Fibroblast of mammary gland (primary cell): ENCODE results near the gene GABRA6.

ENCODE experiments used
- DNase-seq: peaks from one replicate; pipeline ENCODE4 v3.0.0-alpha.2; 2010; ENCODE audit warnings: low read depth
- H3K4me3 ChIP-seq: 2 replicates; pipeline ENCODE4 v1.5.1; 2011; ENCODE audit warnings: low read depth, mild to moderate bottlenecking, low read length, moderate library complexity; ENCODE audit not compliant: control insufficient read depth
- CTCF ChIP-seq: conservative IDR thresholded peaks from 2 replicates; pipeline ENCODE4 v1.5.1; 2011; ENCODE audit warnings: low read depth, low read length, inconsistent platforms; ENCODE audit not compliant: control insufficient read depth, insufficient read depth

The GABRA6 gene

GRCh38 chr5:161676103-161676502 is 9.4 kb upstream of the GABRA6 start:
- no peak overlapping the region for H3K4me3 ChIP-seq
- DNase-seq: peak; percentile 0
- no peak for TF ChIP-seq CTCF

GRCh38 chr5:161686149-161686548 is 628 bp downstream of the GABRA6 start:
- TF ChIP-seq CTCF: no peak
- no peak overlapping the region for H3K4me3 ChIP-seq
- no peak for DNase-seq

DNA sequence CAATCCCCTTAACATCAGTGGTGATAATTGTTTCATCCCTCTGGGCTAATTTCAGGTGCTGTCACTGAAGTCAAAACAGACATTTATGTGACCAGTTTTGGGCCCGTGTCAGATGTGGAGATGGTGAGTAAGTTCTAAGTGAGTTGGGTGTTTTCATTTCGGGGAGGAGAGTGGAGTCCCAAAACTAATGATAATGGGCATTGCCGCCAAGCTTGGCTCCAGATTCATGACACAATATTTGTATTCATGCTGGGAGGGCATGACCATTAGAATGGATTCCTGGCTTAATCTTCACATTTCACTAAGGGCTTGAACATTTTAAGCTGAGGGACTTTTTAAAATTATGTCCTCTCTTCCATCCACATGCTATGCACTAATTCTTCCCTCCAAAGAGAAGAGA is 1.4 kb downstream of the GABRA6 start:
- no peak overlapping the region for H3K4me3 ChIP-seq
- no peak for TF ChIP-seq CTCF
- DNase-seq: no peak

GRCh38 chr5:161687316-161687715 is 1.8 kb downstream of the GABRA6 start:
- no peak for DNase-seq
- no peak for TF ChIP-seq CTCF
- no peak overlapping the region for H3K4me3 ChIP-seq

DNA sequence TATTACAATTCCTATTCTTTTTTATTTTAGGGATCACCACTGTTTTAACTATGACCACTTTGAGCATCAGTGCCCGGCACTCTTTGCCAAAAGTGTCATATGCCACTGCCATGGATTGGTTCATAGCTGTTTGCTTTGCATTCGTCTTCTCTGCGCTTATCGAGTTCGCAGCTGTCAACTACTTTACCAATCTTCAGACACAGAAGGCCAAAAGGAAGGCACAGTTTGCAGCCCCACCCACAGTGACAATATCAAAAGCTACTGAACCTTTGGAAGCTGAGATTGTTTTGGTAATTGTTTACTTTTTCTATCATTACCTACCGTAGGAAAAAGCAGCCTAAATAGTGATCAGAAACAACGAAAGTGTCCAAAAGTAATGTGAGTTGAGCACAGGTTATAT is 6.4 kb downstream of the GABRA6 start:
- no peak for DNase-seq
- TF ChIP-seq CTCF: no peak
- H3K4me3 ChIP-seq: no peak overlapping the region

DNA sequence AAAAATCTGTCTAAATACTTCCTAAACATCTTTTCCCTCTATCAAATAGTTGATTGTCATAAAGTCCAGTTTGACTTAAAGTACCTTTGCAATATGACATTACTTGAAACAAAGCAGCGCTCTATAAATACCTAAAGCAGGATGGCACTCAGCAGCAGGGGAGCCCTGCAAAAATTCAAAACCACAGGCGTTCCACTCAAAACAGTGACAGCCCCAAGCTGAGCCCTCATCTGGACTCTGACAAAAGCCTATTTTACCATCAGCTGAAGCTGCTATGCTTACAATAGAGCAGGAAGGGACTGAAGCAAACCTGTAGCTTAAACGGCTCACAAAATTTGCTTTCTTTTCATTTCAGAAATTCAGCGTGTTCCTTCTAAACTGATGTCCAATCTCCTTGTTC is 11.5 kb downstream of the GABRA6 start:
- H3K4me3 ChIP-seq: no peak overlapping the region
- DNase-seq: no peak
- no peak for TF ChIP-seq CTCF

DNA sequence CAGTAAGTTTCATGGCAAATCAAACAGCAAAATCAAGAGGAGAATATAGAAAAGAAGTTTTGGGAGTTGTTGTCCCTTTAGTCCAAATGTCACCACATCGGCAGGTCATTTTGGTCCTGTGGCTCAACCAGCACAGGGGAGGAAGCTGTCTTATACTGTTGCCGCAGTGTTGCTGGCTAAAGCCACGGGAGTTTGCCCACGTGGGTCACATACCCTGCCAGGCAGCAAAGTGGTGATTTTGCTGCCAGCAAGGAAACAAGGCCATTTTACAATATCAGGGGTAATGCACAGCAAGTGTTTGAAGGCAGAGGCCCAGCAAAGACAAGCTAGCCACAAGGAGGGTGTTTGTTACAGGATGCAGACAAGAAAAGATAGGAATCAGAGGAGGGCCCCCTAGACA is 14.5 kb downstream of the GABRA6 start:
- DNase-seq: no peak
- no peak overlapping the region for H3K4me3 ChIP-seq
- TF ChIP-seq CTCF: no peak
